Neural cell (in vitro differentiated cells): ENCODE results near the gene CA6.

Experiments
- EP300 ChIP-seq: fragments of 450-650 bp; conservative IDR thresholded peaks from 2 replicates; pipeline ENCODE4 v1.6.1; 2014; ENCODE audit warnings: antibody characterized with exemption, mild to moderate bottlenecking, moderate library complexity; ENCODE audit not compliant: poor library complexity, severe bottlenecking
- EZH2 ChIP-seq: fragments of 200-600, 300-800 bp; shearing (Covaris generic), sonication (generic); IDR thresholded peaks from 2 replicates; pipeline ENCODE4 v1.6.1; 2014; ENCODE audit warnings: antibody characterized with exemption, low read length, borderline replicate concordance, mild to moderate bottlenecking; ENCODE audit not compliant: insufficient read depth, poor library complexity, severe bottlenecking
- POLR2AphosphoS5 ChIP-seq: IDR thresholded peaks from 2 replicates; pipeline ENCODE4 v1.6.1; 2012
- RAD21 ChIP-seq: fragments of 450-650 bp; conservative IDR thresholded peaks from 2 replicates; pipeline ENCODE4 v1.6.1; 2014; ENCODE audit warnings: antibody characterized with exemption, mild to moderate bottlenecking, moderate library complexity
- TAF1 ChIP-seq: IDR thresholded peaks from 2 replicates; pipeline ENCODE4 v1.6.1; 2012; ENCODE audit warnings: low read depth
- TF ChIP-seq, protein P1 (sequence below): IDR thresholded peaks from 2 replicates; pipeline ENCODE4 v1.6.1; 2012; ENCODE audit warnings: borderline replicate concordance
- TF ChIP-seq, protein P2 (sequence below): fragments of 450-650 bp; IDR thresholded peaks from 2 replicates; pipeline ENCODE4 v1.5.1; 2014; ENCODE audit warnings: antibody characterized with exemption, mild to moderate bottlenecking, moderate library complexity; ENCODE audit not compliant: poor library complexity, severe bottlenecking

GRCh38 chr1:8937701-8938100, 8.0 kb upstream of the CA6 start:
- TF ChIP-seq, protein P1, sequence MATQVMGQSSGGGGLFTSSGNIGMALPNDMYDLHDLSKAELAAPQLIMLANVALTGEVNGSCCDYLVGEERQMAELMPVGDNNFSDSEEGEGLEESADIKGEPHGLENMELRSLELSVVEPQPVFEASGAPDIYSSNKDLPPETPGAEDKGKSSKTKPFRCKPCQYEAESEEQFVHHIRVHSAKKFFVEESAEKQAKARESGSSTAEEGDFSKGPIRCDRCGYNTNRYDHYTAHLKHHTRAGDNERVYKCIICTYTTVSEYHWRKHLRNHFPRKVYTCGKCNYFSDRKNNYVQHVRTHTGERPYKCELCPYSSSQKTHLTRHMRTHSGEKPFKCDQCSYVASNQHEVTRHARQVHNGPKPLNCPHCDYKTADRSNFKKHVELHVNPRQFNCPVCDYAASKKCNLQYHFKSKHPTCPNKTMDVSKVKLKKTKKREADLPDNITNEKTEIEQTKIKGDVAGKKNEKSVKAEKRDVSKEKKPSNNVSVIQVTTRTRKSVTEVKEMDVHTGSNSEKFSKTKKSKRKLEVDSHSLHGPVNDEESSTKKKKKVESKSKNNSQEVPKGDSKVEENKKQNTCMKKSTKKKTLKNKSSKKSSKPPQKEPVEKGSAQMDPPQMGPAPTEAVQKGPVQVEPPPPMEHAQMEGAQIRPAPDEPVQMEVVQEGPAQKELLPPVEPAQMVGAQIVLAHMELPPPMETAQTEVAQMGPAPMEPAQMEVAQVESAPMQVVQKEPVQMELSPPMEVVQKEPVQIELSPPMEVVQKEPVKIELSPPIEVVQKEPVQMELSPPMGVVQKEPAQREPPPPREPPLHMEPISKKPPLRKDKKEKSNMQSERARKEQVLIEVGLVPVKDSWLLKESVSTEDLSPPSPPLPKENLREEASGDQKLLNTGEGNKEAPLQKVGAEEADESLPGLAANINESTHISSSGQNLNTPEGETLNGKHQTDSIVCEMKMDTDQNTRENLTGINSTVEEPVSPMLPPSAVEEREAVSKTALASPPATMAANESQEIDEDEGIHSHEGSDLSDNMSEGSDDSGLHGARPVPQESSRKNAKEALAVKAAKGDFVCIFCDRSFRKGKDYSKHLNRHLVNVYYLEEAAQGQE, result no peak
- TF ChIP-seq, protein P2, sequence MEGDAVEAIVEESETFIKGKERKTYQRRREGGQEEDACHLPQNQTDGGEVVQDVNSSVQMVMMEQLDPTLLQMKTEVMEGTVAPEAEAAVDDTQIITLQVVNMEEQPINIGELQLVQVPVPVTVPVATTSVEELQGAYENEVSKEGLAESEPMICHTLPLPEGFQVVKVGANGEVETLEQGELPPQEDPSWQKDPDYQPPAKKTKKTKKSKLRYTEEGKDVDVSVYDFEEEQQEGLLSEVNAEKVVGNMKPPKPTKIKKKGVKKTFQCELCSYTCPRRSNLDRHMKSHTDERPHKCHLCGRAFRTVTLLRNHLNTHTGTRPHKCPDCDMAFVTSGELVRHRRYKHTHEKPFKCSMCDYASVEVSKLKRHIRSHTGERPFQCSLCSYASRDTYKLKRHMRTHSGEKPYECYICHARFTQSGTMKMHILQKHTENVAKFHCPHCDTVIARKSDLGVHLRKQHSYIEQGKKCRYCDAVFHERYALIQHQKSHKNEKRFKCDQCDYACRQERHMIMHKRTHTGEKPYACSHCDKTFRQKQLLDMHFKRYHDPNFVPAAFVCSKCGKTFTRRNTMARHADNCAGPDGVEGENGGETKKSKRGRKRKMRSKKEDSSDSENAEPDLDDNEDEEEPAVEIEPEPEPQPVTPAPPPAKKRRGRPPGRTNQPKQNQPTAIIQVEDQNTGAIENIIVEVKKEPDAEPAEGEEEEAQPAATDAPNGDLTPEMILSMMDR, result no peak
- no peak for TF ChIP-seq EZH2
- no peak for TF ChIP-seq RAD21
- no peak for TF ChIP-seq POLR2AphosphoS5
- TF ChIP-seq EP300, result no peak
- TF ChIP-seq TAF1, result no peak
